ENCODE data around the gene DLGAP4.
A peak's percentile ranks its signal among the peaks of the same experiment; 100 is the strongest.
"Not testable (repeated sequence)": the region's sequence is repeated elsewhere in the genome, so short reads cannot be mapped to it uniquely, and the experiment has no call there.

DLGAP4 gene

GRCh38 chr20:36550790-36551299, 244.7 kb downstream of the DLGAP4 start:
- DNase-seq (ENCODE audit: low read depth in 4 of 4, low spot score in 1 of 4) = no peak

- no peak for DNase-seq (ENCODE audit: low read depth in 4 of 4, low spot score in 1 of 4)
Measured at GRCh38 chr20:36555248-36555647, 249.1 kb downstream of the DLGAP4 start.

- no peak for DNase-seq (ENCODE audit: low read depth in 4 of 4, low spot score in 1 of 4)
Measured at GRCh38 chr20:36562724-36563123, 256.6 kb downstream of the DLGAP4 start.

- no peak for DNase-seq (ENCODE audit: low read depth in 4 of 4, low spot score in 1 of 4)
Measured at GRCh38 chr20:36563374-36563773, 257.2 kb downstream of the DLGAP4 start.

GRCh38 chr20:36564078-36564725, 258.1 kb downstream of the DLGAP4 start:
- DNase-seq (ENCODE audit: low read depth in 4 of 4, low spot score in 1 of 4) = not testable (repeated sequence)

DNA sequence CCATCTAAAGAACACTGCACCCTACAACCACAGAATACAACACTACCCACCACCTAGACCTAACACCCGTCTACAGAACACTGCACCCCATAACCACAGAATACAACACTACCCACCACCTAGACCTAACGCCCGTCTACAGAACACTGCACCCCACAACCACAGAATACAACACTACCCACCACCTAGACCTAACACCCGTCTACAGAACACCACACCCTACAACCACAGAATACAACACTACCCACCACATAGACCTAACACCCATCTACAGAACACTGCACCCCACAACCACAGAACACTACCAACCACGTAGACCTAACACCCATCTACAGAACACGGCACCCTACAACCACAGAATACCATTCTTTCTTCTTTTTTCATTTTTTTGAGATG, 258.6 kb downstream of the DLGAP4 start:
- DNase-seq (ENCODE audit: low read depth in 4 of 4, low spot score in 1 of 4) = not testable (repeated sequence)

DNA sequence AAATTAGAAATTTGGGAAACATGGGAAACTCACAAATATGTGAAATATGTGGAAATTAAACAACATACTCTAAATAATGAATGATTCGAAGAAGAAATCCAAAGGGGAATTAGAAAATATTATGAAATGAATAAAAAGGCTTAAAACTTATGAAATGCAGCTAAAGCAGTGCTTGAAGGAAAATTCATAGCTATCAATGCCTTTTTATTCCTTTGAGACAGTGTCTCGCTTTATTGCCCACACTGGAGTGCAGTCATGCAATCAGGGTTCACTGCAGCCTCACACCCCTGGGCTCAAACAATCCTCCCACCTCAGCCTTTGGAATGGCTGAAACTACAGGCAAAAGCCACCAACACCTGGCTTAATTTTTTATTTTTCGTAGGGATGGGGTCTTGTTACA, 259.4 kb downstream of the DLGAP4 start:
- DNase-seq (ENCODE audit: low read depth in 4 of 4, low spot score in 1 of 4) = no peak

- no peak for DNase-seq (ENCODE audit: low read depth in 4 of 4, low spot score in 1 of 4)
Measured at GRCh38 chr20:36569847-36570429, 263.8 kb downstream of the DLGAP4 start.

DNA sequence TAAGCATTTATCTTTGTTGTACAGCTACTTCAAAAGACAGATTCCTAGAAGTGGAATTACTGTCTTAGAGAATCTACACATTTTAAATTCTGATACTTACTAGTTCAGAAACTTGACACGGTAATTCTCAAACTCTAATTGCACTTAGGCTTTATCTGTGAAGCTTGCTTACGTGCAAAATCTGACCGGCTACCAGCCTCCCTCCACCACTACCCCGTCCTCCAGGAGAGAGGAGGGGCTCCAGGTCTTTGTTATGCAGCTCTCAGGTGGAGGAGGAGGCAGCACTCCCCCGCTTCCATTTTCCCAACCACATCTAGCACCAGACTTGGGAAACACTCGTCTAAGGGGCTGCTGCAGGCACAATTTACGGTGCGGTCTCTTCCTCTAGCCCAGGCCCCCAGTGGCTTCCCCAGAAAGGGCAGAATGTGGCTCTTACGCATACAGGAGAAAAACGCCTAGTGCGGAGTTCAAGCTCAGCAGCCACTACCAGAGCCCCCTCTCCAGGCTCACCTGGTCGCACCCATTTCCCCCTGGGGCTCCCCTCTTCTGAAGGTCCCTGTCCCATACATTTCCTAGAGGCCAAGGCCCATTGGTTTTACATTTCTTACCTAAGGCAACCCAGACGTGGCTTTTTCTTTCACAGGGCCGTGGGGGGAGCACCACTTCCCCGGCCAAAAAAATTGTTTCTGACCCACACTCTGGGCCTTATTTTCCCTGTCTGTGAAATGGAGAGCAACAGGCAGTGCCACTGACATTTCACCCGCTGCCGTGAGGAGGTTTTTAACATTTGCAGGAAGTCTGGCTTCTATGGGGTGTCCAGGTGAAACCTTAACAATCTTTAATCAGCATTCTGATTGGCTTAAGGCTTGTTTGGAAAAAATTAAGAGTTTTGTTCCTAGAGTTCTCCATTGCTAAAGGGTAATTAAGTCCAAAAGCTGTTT, 265.7 kb downstream of the DLGAP4 start:
- no peak for DNase-seq (ENCODE audit: low read depth in 4 of 4, low spot score in 1 of 4)

- DNase-seq (ENCODE audit: low read depth in 4 of 4, low spot score in 1 of 4) = peak; percentile 36 to 64 (median 52)
Measured at GRCh38 chr20:36572701-36573102, 266.6 kb downstream of the DLGAP4 start.

DNA sequence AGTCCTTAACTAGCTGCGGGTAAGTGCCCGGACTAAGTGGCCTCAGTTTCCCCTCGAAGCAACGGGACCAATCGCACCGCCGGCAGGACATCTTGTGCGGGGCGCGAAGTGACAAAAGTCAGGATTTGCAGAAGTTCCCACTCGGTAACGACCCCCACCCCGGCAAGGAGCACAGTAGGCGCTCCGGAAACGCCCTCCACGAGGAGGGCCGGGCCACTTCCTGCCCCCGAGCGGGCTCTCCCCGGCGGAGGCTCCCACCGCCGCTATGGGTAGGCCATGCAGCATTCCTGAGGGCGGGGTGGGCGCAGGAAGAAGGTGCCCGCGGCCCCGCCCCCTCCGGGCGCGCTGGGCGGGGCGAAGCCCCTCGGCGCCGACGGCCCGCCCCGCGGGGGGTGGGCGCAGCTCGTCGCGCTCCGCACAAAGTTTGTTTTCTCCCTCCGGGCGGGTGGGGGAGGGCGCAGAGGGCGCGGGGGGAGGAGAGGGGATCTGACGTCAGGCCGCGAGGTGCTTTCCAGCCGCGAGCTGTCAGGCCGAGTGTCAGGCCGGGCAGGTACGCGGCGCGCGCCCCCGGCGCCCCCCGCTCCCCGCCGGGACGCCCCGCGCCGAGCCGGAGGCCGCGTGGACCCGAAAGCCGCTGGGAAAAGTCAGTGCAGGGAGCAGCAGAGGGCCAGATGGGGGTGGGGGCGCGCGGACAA, 267.1 kb downstream of the DLGAP4 start, which contains the start of gene TGIF2:
Gene TGIF2, plus strand, starts transcription at position 495 of the 695 bp plus-strand sequence. CDS start 5,178 bp downstream, outside the sequence.
- DNase-seq (ENCODE audit: low read depth in 4 of 4, low spot score in 1 of 4) = peak; percentile 65 to 81 (median 79)

GRCh38 chr20:36573798-36574365, 267.7 kb downstream of the DLGAP4 start:
- peak in 1 of 4 experiments; percentile 17 for DNase-seq (ENCODE audit: low read depth in 4 of 4, low spot score in 1 of 4)

- peak in 2 of 4 experiments; percentile 39 to 46 for DNase-seq (ENCODE audit: low read depth in 4 of 4, low spot score in 1 of 4)
Measured at GRCh38 chr20:36574366-36575135, 268.4 kb downstream of the DLGAP4 start.

DNA sequence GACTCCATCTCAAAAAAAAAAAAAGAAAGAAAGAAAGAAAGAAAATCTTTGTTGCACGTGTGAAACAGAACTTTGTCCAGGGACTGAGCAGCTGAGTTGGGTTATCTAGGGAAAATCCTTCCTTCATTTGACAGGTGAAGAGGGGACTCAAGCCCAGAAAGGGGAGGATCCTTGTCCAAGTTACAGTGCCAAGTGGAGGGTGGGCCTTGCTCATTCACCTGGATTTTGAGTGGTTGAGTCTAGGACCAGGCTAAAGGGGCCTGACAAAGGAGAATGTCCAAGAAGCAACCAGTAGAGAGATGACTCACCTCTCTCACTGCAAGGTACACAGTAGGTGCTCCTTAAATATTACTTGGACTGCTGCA, 269.9 kb downstream of the DLGAP4 start:
- no peak for DNase-seq (ENCODE audit: low read depth in 4 of 4, low spot score in 1 of 4)
